ENCODE data around the gene WHRN. TPM values are rescaled to one million over a fixed set of nuclear protein-coding genes. Genes with fewer than 3 reads are reported as not detected.

Gene WHRN
- total and polyA plus RNA-seq, 7 experiments from 2014 or later: 0.12 to 24.0 (median 2.5) TPM; not detected in 1

DNA sequence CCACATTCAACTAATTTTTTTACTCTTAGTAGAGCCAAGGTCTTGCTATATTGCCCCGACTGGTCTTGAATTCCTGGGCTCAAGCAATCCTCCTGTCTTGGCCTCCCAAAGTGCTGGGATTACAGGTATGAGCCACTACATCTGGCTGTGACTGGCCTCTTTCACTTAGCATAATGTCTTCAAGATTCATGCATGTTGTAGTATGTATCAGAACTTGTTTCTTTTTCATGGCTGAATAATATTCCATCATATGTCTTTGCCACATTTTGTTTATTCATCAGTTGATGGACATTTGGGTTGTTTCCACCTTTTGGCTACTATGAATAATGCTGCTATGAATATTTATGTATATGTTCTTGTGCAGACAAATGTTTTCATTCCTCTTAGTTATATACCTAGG is 12.8 kb upstream of the WHRN start:
- peaks cover 0 to 3% (median 0%) of the 10 kb centered on the region in 5 donors for H3K36me3 Mint-ChIP-seq
- peaks cover 0 to 4% (median 0%) of the 10 kb centered on the region in 11 donors for H3K9me3 Mint-ChIP-seq
- no peak overlapping the region for H3K27ac ChIP-seq (ENCODE audit: low read depth, low read length)
- intact Hi-C loops (cut with micrococcal nuclease): no loop called here
- H3K27ac Mint-ChIP-seq: peak overlapping the region in 1 of 9 donors; percentile 74
- peaks cover 0 to 16% (median 11%) of the 10 kb centered on the region in 7 donors for H3K4me1 Mint-ChIP-seq
- ChIA-PET POLR2A (no interaction called here), CTCF (no interaction called here)
- H3K27me3 Mint-ChIP-seq: peaks cover 2 to 37% (median 16%) of the 10 kb centered on the region in 5 donors
- H3K4me3 Mint-ChIP-seq: no peak overlapping the region
- H3K36me3 ChIP-seq (ENCODE audit: control insufficient read depth in 2 of 3, insufficient read depth in 3 of 3, low read length in 3 of 3): no peaks in the 10 kb centered on the region
- H3K4me3 ChIP-seq (ENCODE audit: low read length): no peak overlapping the region
- no peaks in the 10 kb centered on the region for H3K4me1 ChIP-seq (ENCODE audit: control insufficient read depth in 2 of 2, insufficient read depth in 2 of 2, low read length in 2 of 2)
- ATAC-seq (no peak), DNase-seq (no peak)
- no peaks in the 10 kb centered on the region for H3K27me3 ChIP-seq (ENCODE audit: control insufficient read depth in 2 of 2, insufficient read depth in 2 of 2, low read length in 2 of 2)
- H3K9me3 ChIP-seq (ENCODE audit: control insufficient read depth in 2 of 3, low read length in 3 of 3): no peaks in the 10 kb centered on the region

- Histone ChIP-seq H3K4me1 (ENCODE audit: control insufficient read depth in 2 of 2, insufficient read depth in 2 of 2, low read length in 2 of 2) (no peaks in the 10 kb centered on the region), H3K27me3 (ENCODE audit: control insufficient read depth in 2 of 2, insufficient read depth in 2 of 2, low read length in 2 of 2) (no peaks in the 10 kb centered on the region), H3K9me3 (ENCODE audit: control insufficient read depth in 2 of 3, low read length in 3 of 3) (no peaks in the 10 kb centered on the region), H3K27ac (ENCODE audit: low read depth, low read length) (no peak overlapping the region), H3K4me3 (ENCODE audit: low read length) (no peak overlapping the region), H3K36me3 (ENCODE audit: control insufficient read depth in 2 of 3, insufficient read depth in 3 of 3, low read length in 3 of 3) (no peaks in the 10 kb centered on the region)
- peaks cover 0 to 19% (median 13%) of the 10 kb centered on the region in 7 donors for H3K4me1 Mint-ChIP-seq
- H3K27me3 Mint-ChIP-seq: peaks cover 10 to 33% (median 14%) of the 10 kb centered on the region in 5 donors
- peaks cover 0 to 3% (median 0%) of the 10 kb centered on the region in 5 donors for H3K36me3 Mint-ChIP-seq
- POLR2A ChIA-PET: no interaction called here
- intact Hi-C loops (cut with micrococcal nuclease): no loop called here
- H3K9me3 Mint-ChIP-seq: peaks cover 0 to 4% (median 0%) of the 10 kb centered on the region in 11 donors
- no peak overlapping the region for H3K4me3 Mint-ChIP-seq
- DNase-seq (no peak), ATAC-seq (no peak)
- CTCF ChIA-PET: interaction anchor here (0.9 kb wide), 1 partner anchor 112 kb away, joined by 3 read pairs; no protein-coding TSS in a partner anchor
- no peak overlapping the region for H3K27ac Mint-ChIP-seq
Measured at GRCh38 chr9:114516913-114517312, 11.6 kb upstream of the WHRN start.

DNA sequence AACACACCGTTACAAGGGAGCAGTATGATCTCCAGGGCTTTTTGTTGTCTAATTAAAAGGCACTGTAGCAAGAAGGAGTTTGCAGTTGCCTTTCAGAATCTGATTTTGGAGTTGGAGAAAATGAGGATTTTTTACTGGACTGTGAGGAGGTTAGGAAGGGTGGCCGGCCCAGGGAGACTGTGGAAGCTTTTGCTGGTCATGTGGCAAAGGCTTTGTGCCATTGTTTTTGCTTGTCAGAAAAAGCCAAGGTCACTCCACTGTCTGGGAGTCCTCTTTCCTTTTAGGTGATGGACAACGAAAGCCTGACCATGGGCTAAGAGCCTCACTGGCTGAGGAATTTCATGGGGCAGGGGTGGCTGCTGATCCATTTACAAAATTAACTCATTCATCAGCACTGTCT is 10.3 kb upstream of the WHRN start:
- Histone ChIP-seq H3K4me1 (ENCODE audit: control insufficient read depth in 2 of 2, insufficient read depth in 2 of 2, low read length in 2 of 2) (no peaks in the 10 kb centered on the region), H3K9me3 (ENCODE audit: control insufficient read depth in 2 of 3, low read length in 3 of 3) (no peaks in the 10 kb centered on the region), H3K27me3 (ENCODE audit: control insufficient read depth in 2 of 2, insufficient read depth in 2 of 2, low read length in 2 of 2) (no peaks in the 10 kb centered on the region), H3K27ac (ENCODE audit: low read depth, low read length) (no peak overlapping the region), H3K36me3 (ENCODE audit: control insufficient read depth in 2 of 3, insufficient read depth in 3 of 3, low read length in 3 of 3) (no peaks in the 10 kb centered on the region), H3K4me3 (ENCODE audit: low read length) (no peak overlapping the region)
- Mint-ChIP-seq H3K36me3 (peaks cover 0 to 3% (median 0%) of the 10 kb centered on the region in 5 donors), H3K27ac (no peak overlapping the region), H3K9me3 (peaks cover 0 to 4% (median 0%) of the 10 kb centered on the region in 11 donors), H3K4me1 (peaks cover 0 to 19% (median 13%) of the 10 kb centered on the region in 7 donors), H3K4me3 (no peak overlapping the region), H3K27me3 (peaks cover 5 to 29% (median 18%) of the 10 kb centered on the region in 5 donors)
- ATAC-seq (no peak), DNase-seq (no peak)
- intact Hi-C loops (cut with micrococcal nuclease): no loop called here
- CTCF ChIA-PET: no interaction called here
- POLR2A ChIA-PET: no interaction called here

GRCh38 chr9:114513959-114514267 is 8.6 kb upstream of the WHRN start:
- DNase-seq (no peak), ATAC-seq (peak; percentile 19)
- Histone ChIP-seq H3K27ac (ENCODE audit: low read depth, low read length) (no peak overlapping the region), H3K27me3 (ENCODE audit: control insufficient read depth in 2 of 2, insufficient read depth in 2 of 2, low read length in 2 of 2) (no peaks in the 10 kb centered on the region), H3K4me1 (ENCODE audit: control insufficient read depth in 2 of 2, insufficient read depth in 2 of 2, low read length in 2 of 2) (no peaks in the 10 kb centered on the region), H3K4me3 (ENCODE audit: low read length) (no peak overlapping the region), H3K36me3 (ENCODE audit: control insufficient read depth in 2 of 3, insufficient read depth in 3 of 3, low read length in 3 of 3) (no peaks in the 10 kb centered on the region), H3K9me3 (ENCODE audit: control insufficient read depth in 2 of 3, low read length in 3 of 3) (no peaks in the 10 kb centered on the region)
- CTCF ChIA-PET: no interaction called here
- Mint-ChIP-seq H3K27ac (peak overlapping the region in 1 of 9 donors; percentile 79), H3K4me3 (no peak overlapping the region), H3K36me3 (peaks cover 0 to 3% (median 0%) of the 10 kb centered on the region in 5 donors), H3K9me3 (peaks cover 0 to 4% (median 0%) of the 10 kb centered on the region in 11 donors), H3K27me3 (peaks cover 4 to 41% (median 33%) of the 10 kb centered on the region in 5 donors), H3K4me1 (peaks cover 0 to 19% (median 13%) of the 10 kb centered on the region in 7 donors)
- intact Hi-C loops (cut with micrococcal nuclease): no loop called here
- POLR2A ChIA-PET: no interaction called here

DNA sequence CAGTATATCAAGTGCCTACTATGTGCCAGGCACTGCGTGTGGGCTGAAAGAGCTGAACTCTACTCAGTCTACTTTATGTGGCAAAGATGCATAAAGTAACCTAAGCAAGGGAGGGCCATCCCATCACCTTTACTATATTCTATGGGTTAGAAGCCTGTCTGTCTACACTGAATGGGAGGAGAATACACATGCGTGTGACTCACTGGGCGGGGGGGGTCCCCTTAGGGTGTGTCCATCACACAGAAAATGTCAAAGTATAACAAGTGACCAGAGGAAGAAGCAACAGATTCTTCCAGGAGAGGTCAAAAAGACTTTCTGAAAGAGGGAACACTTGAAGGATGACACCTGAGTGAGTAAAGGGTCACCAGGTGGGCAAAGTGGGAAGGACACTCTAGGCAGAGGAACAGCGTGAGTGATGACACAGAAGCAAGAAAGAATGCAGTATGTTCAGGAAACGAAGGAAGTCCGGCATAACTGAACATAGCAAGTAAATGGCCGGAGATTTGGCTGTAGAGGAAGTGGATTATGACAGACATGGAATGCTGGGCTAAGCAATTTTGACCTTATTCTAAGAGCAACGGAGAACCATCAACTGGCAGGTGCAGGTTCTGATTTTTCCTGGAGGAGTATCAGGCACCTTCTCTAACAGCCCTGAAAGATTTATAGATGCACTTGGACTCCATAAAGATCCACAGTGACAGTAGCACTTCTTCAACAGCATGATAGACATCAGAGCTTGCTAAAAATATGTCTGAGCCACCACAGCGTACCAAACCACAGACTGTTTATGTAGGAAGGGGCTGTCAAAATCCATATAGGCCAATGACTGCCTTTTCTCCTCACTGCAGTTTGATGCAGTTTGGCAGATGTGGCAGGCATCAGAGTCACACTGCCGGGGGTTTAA is 8.0 kb upstream of the WHRN start:
- peaks cover 0 to 4% (median 0%) of the 10 kb centered on the region in 11 donors for H3K9me3 Mint-ChIP-seq
- H3K27ac Mint-ChIP-seq: peak overlapping the region in 1 of 9 donors; percentile 82
- no peaks in the 10 kb centered on the region for H3K4me1 ChIP-seq (ENCODE audit: control insufficient read depth in 2 of 2, insufficient read depth in 2 of 2, low read length in 2 of 2)
- H3K4me3 Mint-ChIP-seq: no peak overlapping the region
- no peaks in the 10 kb centered on the region for H3K9me3 ChIP-seq (ENCODE audit: control insufficient read depth in 2 of 3, low read length in 3 of 3)
- no peak overlapping the region for H3K4me3 ChIP-seq (ENCODE audit: low read length)
- H3K36me3 Mint-ChIP-seq: peaks cover 0 to 2% (median 0%) of the 10 kb centered on the region in 5 donors
- peak in 1 of 9 donors; percentile 29 for DNase-seq
- ChIA-PET POLR2A (no interaction called here), CTCF (no interaction called here)
- no peaks in the 10 kb centered on the region for H3K27me3 ChIP-seq (ENCODE audit: control insufficient read depth in 2 of 2, insufficient read depth in 2 of 2, low read length in 2 of 2)
- ATAC-seq: peak; percentile 62
- H3K36me3 ChIP-seq (ENCODE audit: control insufficient read depth in 2 of 3, insufficient read depth in 3 of 3, low read length in 3 of 3): no peaks in the 10 kb centered on the region
- peaks cover 4 to 47% (median 39%) of the 10 kb centered on the region in 5 donors for H3K27me3 Mint-ChIP-seq
- intact Hi-C loops (cut with micrococcal nuclease): no loop called here
- H3K27ac ChIP-seq (ENCODE audit: low read depth, low read length): no peak overlapping the region
- peaks cover 0 to 14% (median 12%) of the 10 kb centered on the region in 7 donors for H3K4me1 Mint-ChIP-seq

DNA sequence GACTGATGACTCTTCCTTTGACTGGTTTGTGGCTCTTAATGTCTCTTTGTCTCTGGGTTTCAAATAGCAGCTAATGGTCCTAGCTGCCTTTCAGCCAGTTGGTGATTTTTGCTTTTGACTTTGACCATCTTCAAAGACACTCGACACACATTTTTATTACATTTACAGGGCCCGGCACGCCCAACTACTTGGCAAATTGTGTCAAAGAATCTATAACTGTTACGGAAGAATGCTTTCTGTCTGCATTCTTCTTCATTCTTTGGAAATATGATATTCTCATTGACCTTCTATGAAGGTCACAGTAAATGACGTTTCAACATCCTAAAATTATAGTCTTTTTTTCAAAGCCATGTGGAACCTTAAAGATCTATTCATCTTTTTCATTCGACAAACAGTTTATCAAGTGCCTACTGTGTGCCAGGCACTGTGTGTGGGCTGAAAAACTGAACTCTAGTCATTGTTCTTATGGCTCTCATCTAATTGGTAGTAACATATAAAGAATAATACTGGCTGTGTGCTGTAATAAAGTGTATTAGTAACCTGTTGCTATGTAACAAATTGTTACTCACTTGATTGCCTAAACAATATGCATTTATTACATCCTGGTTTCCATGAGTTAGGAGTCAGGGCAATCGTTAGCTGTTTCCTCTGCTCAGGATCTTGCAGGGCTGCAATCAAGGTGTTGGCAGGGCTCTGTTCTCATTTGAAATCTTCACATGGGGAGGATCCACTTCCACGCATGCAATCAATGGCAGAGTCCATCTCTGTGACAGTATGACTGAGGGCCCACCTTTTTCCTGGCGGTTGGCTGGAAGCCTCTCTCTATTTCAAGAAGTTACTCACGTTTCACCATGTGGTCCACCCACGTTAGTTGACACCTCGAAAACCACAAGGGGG is 7.0 kb upstream of the WHRN start:
- Mint-ChIP-seq H3K9me3 (peaks cover 0 to 1% (median 0%) of the 10 kb centered on the region in 11 donors), H3K4me3 (no peak overlapping the region), H3K27ac (no peak overlapping the region), H3K4me1 (peaks cover 0 to 19% (median 13%) of the 10 kb centered on the region in 7 donors), H3K36me3 (no peaks in the 10 kb centered on the region), H3K27me3 (peaks cover 4 to 58% (median 46%) of the 10 kb centered on the region in 5 donors)
- ATAC-seq (no peak), DNase-seq (no peak)
- ChIA-PET CTCF (no interaction called here), POLR2A (interaction anchor here (0.6 kb wide), 1 partner anchor 1653 kb away, joined by 3 read pairs; no protein-coding TSS in a partner anchor)
- Histone ChIP-seq H3K27me3 (ENCODE audit: control insufficient read depth in 2 of 2, insufficient read depth in 2 of 2, low read length in 2 of 2) (no peaks in the 10 kb centered on the region), H3K4me1 (ENCODE audit: control insufficient read depth in 2 of 2, insufficient read depth in 2 of 2, low read length in 2 of 2) (peaks cover 0 to 6% of the 10 kb centered on the region in 2 donors), H3K9me3 (ENCODE audit: control insufficient read depth in 2 of 3, low read length in 3 of 3) (no peaks in the 10 kb centered on the region), H3K4me3 (ENCODE audit: low read length) (no peak overlapping the region), H3K27ac (ENCODE audit: low read depth, low read length) (no peak overlapping the region), H3K36me3 (ENCODE audit: control insufficient read depth in 2 of 3, insufficient read depth in 3 of 3, low read length in 3 of 3) (no peaks in the 10 kb centered on the region)
- intact Hi-C loops (cut with micrococcal nuclease): no loop called here

Data from naive thymus-derived CD4-positive, alpha-beta T cell (primary cell).